Neural progenitor cell (in vitro differentiated cells): ENCODE results near the gene SERPINH1.

Experiments used
- CTCF ChIP-seq: fragments of 200-600 bp; sonication (generic); IDR thresholded peaks from 2 replicates; pipeline ENCODE4 v1.5.1; 2017; ENCODE audit warnings: antibody characterized with exemption, mild to moderate bottlenecking
- EZH2 ChIP-seq: fragments of 200-600 bp; sonication (generic); IDR thresholded peaks from 2 replicates; pipeline ENCODE4 v1.6.1; 2017; ENCODE audit warnings: antibody characterized with exemption, mild to moderate bottlenecking, moderate library complexity

- no peak for TF ChIP-seq EZH2
- no peak for TF ChIP-seq CTCF
Observed at GRCh38 chr11:75538150-75538942, 23.7 kb upstream of the SERPINH1 start.
